Endothelial cell of umbilical vein (primary cell): ENCODE measurements around the gene CUX1. TPM values are rescaled to one million over a fixed set of nuclear protein-coding genes. Genes with fewer than 3 reads are reported as not detected.

ENCODE experiments used
- BruUV-seq: library from RNA; stranded (reverse); fragments of 400-500 nt; replicated peaks from 2 replicates; lab custom pipeline; 2021; lab: Mats Ljungman, UMichigan
- CTCF ChIA-PET: fragments of 300-600, 350-600 bp; sonication (Branson Sonifier 250); formaldehyde crosslinking; loops from one replicate; lab custom pipeline; 2021; ENCODE audit warnings: antibody characterized with exemption, inconsistent platforms; lab: Charles Lee
- POLR2A ChIA-PET: fragments of 300-600, 350-600 bp; sonication (Branson Sonifier 250); formaldehyde crosslinking; loops from one replicate; lab custom pipeline; 2021; ENCODE audit warnings: antibody characterized with exemption, inconsistent platforms; lab: Charles Lee
- DNase-seq: peaks from one replicate; pipeline ENCODE4 v3.0.0-alpha.2; 2011; ENCODE audit warnings: low read depth, low spot score
- FAIRE-seq: peaks from 2 replicates; lab custom pipeline; 2011; peaks lifted over from hg19 to GRCh38; lab: Jason Lieb, UNC
- H2AFZ ChIP-seq: 2 replicates; pipeline ENCODE4 v1.6.0; 2012; ENCODE audit warnings: low read depth, low read length, control low read depth, inconsistent platforms
- H3K27ac ChIP-seq: 2 replicates; pipeline ENCODE4 v1.5.1; 2011; ENCODE audit warnings: low read depth, mild to moderate bottlenecking, control low read depth, low read length, moderate library complexity; ENCODE audit not compliant: insufficient read depth
- H3K27me3 ChIP-seq, 2 experiments: 2 replicates each; pipeline versions ENCODE4 v1.6.0 to v1.6.1; 2011; ENCODE audit warnings: low read length in 2 of 2, mixed read lengths in 1 of 2; ENCODE audit not compliant: control insufficient read depth in 2 of 2, insufficient read depth in 2 of 2
- H3K36me3 ChIP-seq, 2 experiments: 2 replicates in 1 of 2; 3 replicates in 1 of 2; pipeline ENCODE4 v1.5.1; 2011; ENCODE audit warnings: low read length in 2 of 2, mild to moderate bottlenecking in 1 of 2, moderate library complexity in 1 of 2; ENCODE audit not compliant: control insufficient read depth in 2 of 2, insufficient read depth in 2 of 2; ENCODE audit errors: extremely low read depth in 1 of 2
- H3K4me1 ChIP-seq: 3 replicates; pipeline ENCODE4 v1.5.1; 2011; ENCODE audit warnings: mild to moderate bottlenecking, low read length; ENCODE audit not compliant: control insufficient read depth, insufficient read depth; ENCODE audit errors: extremely low read depth
- H3K4me2 ChIP-seq: 2 replicates; pipeline ENCODE4 v1.6.1; 2011; ENCODE audit warnings: low read length, control low read depth, mixed read lengths; ENCODE audit not compliant: insufficient read depth
- H3K4me3 ChIP-seq, 3 experiments: fragments of 200-600 bp in 1 of 3; sonication (generic), shearing (Covaris generic) in 1 of 3; replicated peaks in 1 of 3; 2 replicates each; pipeline ENCODE4 v1.5.1; 2011 to 2016; ENCODE audit warnings: control low read depth in 3 of 3, low read length in 3 of 3, mild to moderate bottlenecking in 2 of 3, inconsistent platforms in 1 of 3, low read depth in 1 of 3, moderate library complexity in 1 of 3; ENCODE audit not compliant: insufficient read depth in 1 of 3
- H3K79me2 ChIP-seq: 2 replicates; pipeline ENCODE4 v1.6.0; 2012; ENCODE audit warnings: low read length, inconsistent platforms; ENCODE audit not compliant: control insufficient read depth, insufficient read depth
- H3K9ac ChIP-seq: replicated peaks from 2 replicates; pipeline ENCODE3; 2011; ENCODE audit warnings: low read length, control low read depth; ENCODE audit not compliant: insufficient read depth; ENCODE audit errors: extremely low read depth
- H3K9me1 ChIP-seq: replicated peaks from 3 replicates; pipeline ENCODE4 v1.6.0; 2011; ENCODE audit warnings: mild to moderate bottlenecking, low read length; ENCODE audit not compliant: control insufficient read depth, insufficient read depth; ENCODE audit errors: extremely low read depth
- H3K9me3 ChIP-seq: replicated peaks from 2 replicates; pipeline ENCODE4 v1.5.1; 2012; ENCODE audit warnings: low read length, inconsistent platforms; ENCODE audit not compliant: control insufficient read depth, insufficient read depth
- H4K20me1 ChIP-seq: replicated peaks from 2 replicates; pipeline ENCODE3; 2011; ENCODE audit warnings: mild to moderate bottlenecking, low read length; ENCODE audit not compliant: control insufficient read depth, insufficient read depth; ENCODE audit errors: extremely low read depth
- EZH2 ChIP-seq: IDR thresholded peaks from 2 replicates; pipeline ENCODE4 v1.6.1; 2012; ENCODE audit warnings: borderline replicate concordance, low read depth, mild to moderate bottlenecking, moderate library complexity, low read length, inconsistent platforms; ENCODE audit not compliant: severe bottlenecking
- FOS ChIP-seq: IDR thresholded peaks from 2 replicates; pipeline ENCODE4 v1.6.1; 2011; ENCODE audit warnings: mild to moderate bottlenecking, low read length, moderate library complexity, borderline replicate concordance; ENCODE audit not compliant: insufficient read depth
- GATA2 ChIP-seq: IDR thresholded peaks from 2 replicates; pipeline ENCODE4 v1.7.0; 2011; ENCODE audit warnings: low read depth, mild to moderate bottlenecking, moderate library complexity, mixed read lengths, low read length; ENCODE audit not compliant: insufficient read length, insufficient read depth
- JUN ChIP-seq: IDR thresholded peaks from 2 replicates; pipeline ENCODE4 v1.6.1; 2011; ENCODE audit warnings: borderline replicate concordance, low read depth; ENCODE audit not compliant: insufficient read length, insufficient read depth
- MYC ChIP-seq: IDR thresholded peaks from one replicate; pipeline ENCODE4 v1.6.1; 2011; ENCODE audit warnings: mild to moderate bottlenecking, low read depth, low read length
- POLR2A ChIP-seq: IDR thresholded peaks from 2 replicates; pipeline ENCODE4 v1.6.1; 2012; ENCODE audit warnings: low read depth, mild to moderate bottlenecking, control low read depth, low read length
- POLR2AphosphoS5 ChIP-seq: IDR thresholded peaks from 2 replicates; pipeline ENCODE4 v1.6.1; 2012; ENCODE audit warnings: low read depth, mild to moderate bottlenecking, control low read depth, low read length, moderate library complexity; ENCODE audit not compliant: insufficient read depth
- dilution Hi-C: fragments of 300-500 bp; cut with MboI; formaldehyde crosslinking; loops from one replicate; pipeline ENCODE4 v1.15.0; 2019; ENCODE audit warnings: low sequenced_read_pairs; ENCODE audit not compliant: extremely low pct_ligation_motif_present
- intact Hi-C: fragments of 100-400 bp; cut with micrococcal nuclease; formaldehyde crosslinking; loops from one replicate; pipeline ENCODE4 v1.10.0; 2022
- polyA plus RNA-seq, 4 experiments: library from polyadenylated mRNA; depleted of rRNA in 3 of 4; stranded (reverse) in 3 of 4; unstranded in 1 of 4; fragments of >200 nt; gene quantifications; 2 replicates each; pipeline versions ENCODE4 v1.2.1 to v1.2.3, GENCODE V29; 2011 to 2012; ENCODE audit warnings: missing spikeins in 1 of 4
- total RNA-seq: library from RNA; stranded (reverse); gene quantifications from 2 replicates; pipeline ENCODE4 v1.2.3, GENCODE V29; 2021
- TF ChIP-seq, protein P1 (sequence below): IDR thresholded peaks from 2 replicates; pipeline ENCODE4 v1.6.1; 2011; ENCODE audit not compliant: insufficient read depth, insufficient read length
- TF ChIP-seq, protein P2 (sequence below), 2 donors: IDR thresholded peaks; 1 replicate in 1 of 2; 2 replicates in 1 of 2; pipeline ENCODE4 v1.5.1; 2011; ENCODE audit warnings: low read length in 2 of 2, mild to moderate bottlenecking in 2 of 2, moderate library complexity in 2 of 2, control low read depth in 1 of 2, inconsistent platforms in 1 of 2, low read depth in 1 of 2; ENCODE audit not compliant: insufficient read depth in 1 of 2; ENCODE audit errors: extremely low read depth in 1 of 2

Gene CUX1
- total and polyA plus RNA-seq, 2 donors (not counting 3 experiments of a cell fraction or from before 2014, with no cell fraction given): 13.8 to 49.8 TPM

DNA sequence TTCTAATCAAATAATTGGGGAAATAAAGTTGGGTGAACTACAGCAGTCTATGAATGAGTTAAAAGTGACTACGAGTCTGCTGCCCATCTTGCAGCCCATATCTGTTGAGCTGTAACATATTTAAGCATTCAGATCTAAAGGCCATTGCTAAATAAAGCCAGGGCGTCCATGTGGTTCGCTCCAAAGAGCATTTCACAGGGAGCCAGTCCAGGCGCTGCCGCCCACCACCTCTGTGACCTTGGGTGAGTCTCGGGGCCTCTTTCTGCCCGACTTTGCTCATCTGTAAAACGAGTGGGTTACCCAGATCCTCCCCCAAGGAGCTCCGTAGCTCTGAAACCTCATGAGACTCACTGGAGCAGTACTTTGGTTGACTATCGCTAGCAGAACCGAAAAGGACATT lies 223.1 kb downstream of the CUX1 start:
- dilution Hi-C loops (no loop called here), intact Hi-C loops (no loop called here)
- ChIA-PET CTCF (no interaction called here), POLR2A (no interaction called here)
- no peaks in the 10 kb centered on the region for H3K36me3 ChIP-seq
- no peaks in the 10 kb centered on the region for H3K9me1 ChIP-seq
- no peaks in the 10 kb centered on the region for H3K79me2 ChIP-seq
- H3K4me1 ChIP-seq: peaks cover 3% of the 10 kb centered on the region
- TF ChIP-seq FOS (no peak), GATA2 (no peak), MYC (no peak), POLR2A (no peak), EZH2 (no peak), POLR2AphosphoS5 (no peak), JUN (no peak)
- TF ChIP-seq, protein P1, sequence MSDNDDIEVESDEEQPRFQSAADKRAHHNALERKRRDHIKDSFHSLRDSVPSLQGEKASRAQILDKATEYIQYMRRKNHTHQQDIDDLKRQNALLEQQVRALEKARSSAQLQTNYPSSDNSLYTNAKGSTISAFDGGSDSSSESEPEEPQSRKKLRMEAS: no peak
- TF ChIP-seq, protein P2, sequence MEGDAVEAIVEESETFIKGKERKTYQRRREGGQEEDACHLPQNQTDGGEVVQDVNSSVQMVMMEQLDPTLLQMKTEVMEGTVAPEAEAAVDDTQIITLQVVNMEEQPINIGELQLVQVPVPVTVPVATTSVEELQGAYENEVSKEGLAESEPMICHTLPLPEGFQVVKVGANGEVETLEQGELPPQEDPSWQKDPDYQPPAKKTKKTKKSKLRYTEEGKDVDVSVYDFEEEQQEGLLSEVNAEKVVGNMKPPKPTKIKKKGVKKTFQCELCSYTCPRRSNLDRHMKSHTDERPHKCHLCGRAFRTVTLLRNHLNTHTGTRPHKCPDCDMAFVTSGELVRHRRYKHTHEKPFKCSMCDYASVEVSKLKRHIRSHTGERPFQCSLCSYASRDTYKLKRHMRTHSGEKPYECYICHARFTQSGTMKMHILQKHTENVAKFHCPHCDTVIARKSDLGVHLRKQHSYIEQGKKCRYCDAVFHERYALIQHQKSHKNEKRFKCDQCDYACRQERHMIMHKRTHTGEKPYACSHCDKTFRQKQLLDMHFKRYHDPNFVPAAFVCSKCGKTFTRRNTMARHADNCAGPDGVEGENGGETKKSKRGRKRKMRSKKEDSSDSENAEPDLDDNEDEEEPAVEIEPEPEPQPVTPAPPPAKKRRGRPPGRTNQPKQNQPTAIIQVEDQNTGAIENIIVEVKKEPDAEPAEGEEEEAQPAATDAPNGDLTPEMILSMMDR (IDR thresholded peaks at IDR 0.05; ENCODE audit: extremely low read depth in 1 of 2, insufficient read depth in 1 of 2, low read depth in 1 of 2, low read length in 2 of 2): no peak
- FAIRE-seq: no peak
- no peaks in the 10 kb centered on the region for H3K9me3 ChIP-seq
- DNase-seq: no peak
- H3K27ac ChIP-seq: no peak overlapping the region
- no TSS peak for BruUV-seq
- H3K4me2 ChIP-seq: no peak overlapping the region
- H3K27me3 ChIP-seq: no peaks in the 10 kb centered on the region
- no peak overlapping the region for H2AFZ ChIP-seq
- H4K20me1 ChIP-seq: no peaks in the 10 kb centered on the region
- no peak overlapping the region for H3K4me3 ChIP-seq
- H3K9ac ChIP-seq: no peak overlapping the region
